NCI-H69 (cell line): ENCODE measurements around the gene PLA2G4A.
"Not testable (repeated sequence)": the region's sequence is repeated elsewhere in the genome, so short reads cannot be mapped to it uniquely, and the experiment has no call there.

Experiments
- DNase-seq: peaks from one replicate; lab custom pipeline; 2025; lab: John Stamatoyannopoulos, UW

PLA2G4A gene

GRCh38 chr1:186875896-186876835 is 47.4 kb downstream of the PLA2G4A start:
- no peak for DNase-seq

GRCh38 chr1:186878356-186878755 is 49.6 kb downstream of the PLA2G4A start:
- no peak for DNase-seq

- no peak for DNase-seq
These were observed 52.2 kb downstream of the PLA2G4A start for GRCh38 chr1:186880982-186881381.

GRCh38 chr1:186882372-186883134 is 53.8 kb downstream of the PLA2G4A start:
- no peak for DNase-seq

GRCh38 chr1:186884251-186884650 is 55.5 kb downstream of the PLA2G4A start:
- no peak for DNase-seq

- DNase-seq: no peak
These were observed 58.5 kb downstream of the PLA2G4A start for GRCh38 chr1:186887203-186887602.

GRCh38 chr1:186888367-186888766 is 59.6 kb downstream of the PLA2G4A start:
- DNase-seq: no peak

GRCh38 chr1:186892936-186893335 is 64.2 kb downstream of the PLA2G4A start:
- no peak for DNase-seq

- no peak for DNase-seq
These were observed 65.7 kb downstream of the PLA2G4A start for GRCh38 chr1:186894415-186894814.

GRCh38 chr1:186896211-186896610 is 67.5 kb downstream of the PLA2G4A start:
- no peak for DNase-seq

- DNase-seq: no peak
These were observed 68.3 kb downstream of the PLA2G4A start for GRCh38 chr1:186897008-186897407.

- no peak for DNase-seq
These were observed 70.8 kb downstream of the PLA2G4A start for GRCh38 chr1:186899577-186899976.

- no peak for DNase-seq
These were observed 71.2 kb downstream of the PLA2G4A start for GRCh38 chr1:186899977-186900376.

- DNase-seq: no peak
These were observed 71.9 kb downstream of the PLA2G4A start for GRCh38 chr1:186900539-186901237.

- no peak for DNase-seq
These were observed 72.9 kb downstream of the PLA2G4A start for GRCh38 chr1:186901631-186902030.

- DNase-seq: no peak
These were observed 74.8 kb downstream of the PLA2G4A start for GRCh38 chr1:186903374-186904136.

GRCh38 chr1:186904361-186904760 is 75.6 kb downstream of the PLA2G4A start:
- no peak for DNase-seq

- DNase-seq: no peak
These were observed 76.8 kb downstream of the PLA2G4A start for GRCh38 chr1:186905561-186905960.

GRCh38 chr1:186915555-186915954 is 86.8 kb downstream of the PLA2G4A start:
- DNase-seq: no peak

- DNase-seq: peak; percentile 36
These were observed 88.5 kb downstream of the PLA2G4A start for GRCh38 chr1:186917106-186917786.

GRCh38 chr1:186921386-186921785 is 92.6 kb downstream of the PLA2G4A start:
- DNase-seq: not testable (repeated sequence)
